GM21529 (cell line): ENCODE results near the gene MMS19.

Source experiments
- ATAC-seq: cut with Tn5 transposase; IDR thresholded peaks from one replicate; pipeline ENCODE4 v1.9.1; 2021; ENCODE audit not compliant: unreplicated experiment

Gene MMS19, protein sequence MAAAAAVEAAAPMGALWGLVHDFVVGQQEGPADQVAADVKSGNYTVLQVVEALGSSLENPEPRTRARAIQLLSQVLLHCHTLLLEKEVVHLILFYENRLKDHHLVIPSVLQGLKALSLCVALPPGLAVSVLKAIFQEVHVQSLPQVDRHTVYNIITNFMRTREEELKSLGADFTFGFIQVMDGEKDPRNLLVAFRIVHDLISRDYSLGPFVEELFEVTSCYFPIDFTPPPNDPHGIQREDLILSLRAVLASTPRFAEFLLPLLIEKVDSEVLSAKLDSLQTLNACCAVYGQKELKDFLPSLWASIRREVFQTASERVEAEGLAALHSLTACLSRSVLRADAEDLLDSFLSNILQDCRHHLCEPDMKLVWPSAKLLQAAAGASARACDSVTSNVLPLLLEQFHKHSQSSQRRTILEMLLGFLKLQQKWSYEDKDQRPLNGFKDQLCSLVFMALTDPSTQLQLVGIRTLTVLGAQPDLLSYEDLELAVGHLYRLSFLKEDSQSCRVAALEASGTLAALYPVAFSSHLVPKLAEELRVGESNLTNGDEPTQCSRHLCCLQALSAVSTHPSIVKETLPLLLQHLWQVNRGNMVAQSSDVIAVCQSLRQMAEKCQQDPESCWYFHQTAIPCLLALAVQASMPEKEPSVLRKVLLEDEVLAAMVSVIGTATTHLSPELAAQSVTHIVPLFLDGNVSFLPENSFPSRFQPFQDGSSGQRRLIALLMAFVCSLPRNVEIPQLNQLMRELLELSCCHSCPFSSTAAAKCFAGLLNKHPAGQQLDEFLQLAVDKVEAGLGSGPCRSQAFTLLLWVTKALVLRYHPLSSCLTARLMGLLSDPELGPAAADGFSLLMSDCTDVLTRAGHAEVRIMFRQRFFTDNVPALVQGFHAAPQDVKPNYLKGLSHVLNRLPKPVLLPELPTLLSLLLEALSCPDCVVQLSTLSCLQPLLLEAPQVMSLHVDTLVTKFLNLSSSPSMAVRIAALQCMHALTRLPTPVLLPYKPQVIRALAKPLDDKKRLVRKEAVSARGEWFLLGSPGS

DNA sequence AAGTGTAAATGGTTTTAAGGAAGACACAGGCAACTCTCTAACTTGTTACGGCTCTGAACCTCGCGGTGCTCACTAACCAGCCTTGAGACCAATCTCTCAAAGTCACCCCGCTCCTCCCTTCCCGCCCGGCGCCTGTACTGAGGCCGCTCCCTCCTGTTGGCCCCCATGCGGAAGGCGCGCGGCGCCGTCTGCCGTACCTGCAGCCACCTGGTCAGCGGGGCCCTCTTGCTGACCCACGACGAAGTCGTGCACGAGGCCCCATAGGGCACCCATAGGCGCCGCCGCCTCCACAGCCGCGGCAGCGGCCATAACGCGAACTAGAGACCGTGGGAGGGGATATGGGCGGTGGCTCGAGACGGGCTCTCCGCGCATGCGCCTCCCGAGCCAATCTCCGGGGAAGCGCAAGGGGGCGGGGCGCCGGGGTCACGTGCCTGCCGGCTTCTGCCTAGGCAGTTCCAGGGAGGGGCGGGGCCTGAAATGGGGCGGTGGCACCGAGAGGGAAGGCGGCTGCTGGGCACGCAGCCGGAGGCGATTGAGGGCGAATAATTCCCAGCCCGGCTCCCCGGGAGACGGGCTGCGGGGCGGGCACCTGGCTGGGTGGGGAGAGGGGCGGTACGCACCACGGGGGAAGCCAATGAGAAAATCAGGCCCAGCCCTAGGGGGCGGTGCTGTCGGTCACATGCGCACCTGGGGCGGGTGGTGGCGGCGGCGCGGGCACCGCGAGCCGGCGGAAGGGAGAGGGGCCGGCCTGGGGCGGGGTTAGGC is at the start of gene MMS19:
TSS of gene MMS19 (minus strand) at position 347 of the 765 bp plus-strand sequence. CDS start at position 309, 38 bp downstream.
- ATAC-seq, result peak; percentile 92

DNA sequence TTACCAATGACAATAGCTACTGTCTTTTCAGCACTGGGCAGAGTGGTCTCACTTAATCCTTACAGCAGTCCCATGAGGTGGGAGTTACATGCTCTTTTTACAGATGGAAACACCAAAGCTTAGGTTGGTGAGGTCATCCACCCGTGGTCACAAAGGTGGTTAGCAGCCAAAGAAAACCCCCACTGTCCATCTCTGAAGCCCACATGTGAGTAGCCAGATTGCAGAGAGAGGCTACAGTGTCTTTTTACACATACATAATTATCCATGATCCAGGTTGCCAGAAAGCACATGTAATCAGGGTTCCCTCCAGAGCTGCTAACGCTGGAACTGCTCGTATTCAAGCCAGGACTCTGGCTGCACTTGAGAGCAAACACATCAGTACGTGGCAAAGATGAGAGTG is 49.7 kb upstream of the MMS19 start:
- ATAC-seq, result no peak

DNA sequence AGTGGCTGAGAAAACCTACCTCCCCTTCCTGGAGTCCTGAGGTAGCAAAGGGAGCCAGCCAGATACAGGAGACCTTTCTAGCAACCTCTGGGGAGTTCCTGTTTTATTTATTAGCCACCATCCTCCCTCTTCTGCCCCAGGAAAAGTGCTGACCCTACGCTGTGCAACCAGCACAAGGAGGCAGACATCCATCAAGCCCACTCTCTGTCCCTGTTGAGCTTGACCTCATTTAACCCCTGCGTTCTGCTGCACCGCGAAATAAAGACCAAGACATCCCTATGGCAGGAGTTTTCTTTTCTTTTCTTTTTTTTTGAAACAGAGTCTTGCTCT is 49.0 kb upstream of the MMS19 start:
- no peak for ATAC-seq

DNA sequence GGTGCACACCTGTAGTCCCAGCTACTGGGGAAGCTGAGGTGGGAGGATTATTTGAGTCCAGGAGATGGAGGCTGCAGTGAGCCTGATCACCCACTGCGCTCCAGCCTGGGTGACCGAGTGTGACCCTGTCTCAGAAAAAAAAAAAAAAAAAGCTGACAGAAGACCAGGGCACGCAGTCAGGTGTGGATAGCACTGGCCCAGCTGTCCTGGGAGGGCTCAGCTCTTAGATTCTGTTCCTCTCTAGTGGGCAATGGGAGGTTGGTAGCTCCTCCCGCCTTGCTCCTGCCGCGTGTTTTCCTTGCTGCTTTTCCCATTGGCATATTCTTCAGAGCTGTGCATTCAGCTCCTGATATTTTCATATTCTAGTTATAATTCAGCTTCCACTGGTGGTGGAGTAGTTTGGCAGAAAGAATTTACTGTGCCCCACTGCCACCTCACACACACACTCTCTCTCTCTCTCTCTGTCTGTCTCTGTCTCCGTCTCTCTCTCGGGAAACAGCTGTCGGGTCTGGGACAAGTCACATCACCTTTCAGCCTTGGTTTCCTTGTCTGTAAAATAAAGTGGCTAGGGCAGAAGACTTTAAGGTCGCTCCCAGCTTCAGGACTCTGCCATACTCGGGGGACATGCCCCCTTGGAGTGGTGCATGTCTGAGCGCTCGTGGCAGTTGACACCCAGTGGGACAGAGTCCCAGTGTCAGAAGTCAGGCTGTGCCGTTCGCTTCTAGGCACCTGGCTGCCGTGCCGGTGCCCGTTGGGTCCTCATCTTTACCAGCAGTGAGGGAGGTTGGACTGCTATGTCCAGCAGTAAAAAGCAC is 48.4 kb upstream of the MMS19 start:
- no peak for ATAC-seq

DNA sequence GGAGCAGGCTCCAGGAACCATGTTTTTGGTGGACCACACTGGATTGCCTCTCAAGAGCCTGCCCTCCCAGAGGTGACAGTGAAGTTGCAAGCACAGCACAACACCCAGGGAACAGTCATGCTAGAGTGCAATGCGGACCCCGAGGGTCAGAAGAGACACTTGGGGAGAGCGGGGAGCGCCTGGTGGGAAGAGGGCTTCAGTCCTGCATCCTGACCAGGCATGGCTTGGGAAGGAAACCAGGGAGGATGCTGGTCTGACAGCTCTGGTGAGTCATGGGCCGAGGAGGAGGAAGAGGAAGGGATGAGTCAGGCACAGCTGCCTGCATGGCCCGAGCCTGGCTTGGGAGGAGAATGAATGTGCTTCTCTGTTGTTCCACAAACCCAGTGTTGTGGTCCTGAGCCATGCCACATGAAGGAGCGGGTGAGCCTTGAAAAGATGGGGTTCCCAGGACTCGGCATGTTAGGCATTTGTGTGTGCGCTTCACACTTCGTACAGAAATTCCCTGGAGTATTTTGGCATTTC is 44.9 kb upstream of the MMS19 start:
- ATAC-seq, result no peak

DNA sequence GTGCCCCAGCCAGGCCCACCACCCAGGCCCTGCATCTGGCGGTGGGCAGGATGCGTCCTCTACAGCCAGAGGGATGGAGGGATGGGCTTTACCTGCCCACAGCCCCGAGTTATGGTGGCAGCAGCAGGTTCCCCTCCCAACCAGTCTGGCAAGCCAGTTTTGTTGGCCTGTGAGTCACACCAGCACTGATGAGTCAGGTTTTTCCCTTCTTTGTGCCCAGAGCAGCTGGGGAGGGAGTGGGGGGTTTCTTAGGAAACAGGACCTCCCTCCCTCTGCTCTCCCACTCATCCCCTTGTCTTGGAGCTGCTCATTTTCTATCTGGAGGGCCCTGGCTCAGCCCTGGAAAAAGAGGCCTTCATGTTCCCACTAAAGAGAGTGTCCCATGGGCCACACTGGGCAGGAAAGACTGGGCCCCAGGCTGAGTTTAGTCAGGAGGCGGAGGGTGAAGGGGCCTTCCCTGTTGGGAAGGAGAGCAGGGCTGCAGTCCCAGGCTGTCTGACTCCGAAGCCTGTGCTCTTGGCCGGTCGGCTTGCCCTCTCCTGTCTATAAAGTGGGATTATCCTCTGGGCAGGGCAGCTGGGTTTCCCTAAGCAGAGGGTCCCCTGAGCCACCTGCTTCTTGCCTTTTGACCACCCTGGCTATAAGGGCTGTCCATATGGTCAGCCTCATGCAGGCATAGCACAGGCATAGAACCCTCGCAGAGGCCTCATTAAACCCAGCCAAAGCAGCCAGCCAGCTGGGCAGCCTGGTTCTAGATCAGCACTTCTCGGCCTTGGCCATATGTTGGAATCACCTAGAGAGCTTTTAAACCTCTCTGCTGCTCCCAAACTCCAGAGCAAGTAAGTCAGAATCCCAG is 44.2 kb upstream of the MMS19 start:
- no peak for ATAC-seq

DNA sequence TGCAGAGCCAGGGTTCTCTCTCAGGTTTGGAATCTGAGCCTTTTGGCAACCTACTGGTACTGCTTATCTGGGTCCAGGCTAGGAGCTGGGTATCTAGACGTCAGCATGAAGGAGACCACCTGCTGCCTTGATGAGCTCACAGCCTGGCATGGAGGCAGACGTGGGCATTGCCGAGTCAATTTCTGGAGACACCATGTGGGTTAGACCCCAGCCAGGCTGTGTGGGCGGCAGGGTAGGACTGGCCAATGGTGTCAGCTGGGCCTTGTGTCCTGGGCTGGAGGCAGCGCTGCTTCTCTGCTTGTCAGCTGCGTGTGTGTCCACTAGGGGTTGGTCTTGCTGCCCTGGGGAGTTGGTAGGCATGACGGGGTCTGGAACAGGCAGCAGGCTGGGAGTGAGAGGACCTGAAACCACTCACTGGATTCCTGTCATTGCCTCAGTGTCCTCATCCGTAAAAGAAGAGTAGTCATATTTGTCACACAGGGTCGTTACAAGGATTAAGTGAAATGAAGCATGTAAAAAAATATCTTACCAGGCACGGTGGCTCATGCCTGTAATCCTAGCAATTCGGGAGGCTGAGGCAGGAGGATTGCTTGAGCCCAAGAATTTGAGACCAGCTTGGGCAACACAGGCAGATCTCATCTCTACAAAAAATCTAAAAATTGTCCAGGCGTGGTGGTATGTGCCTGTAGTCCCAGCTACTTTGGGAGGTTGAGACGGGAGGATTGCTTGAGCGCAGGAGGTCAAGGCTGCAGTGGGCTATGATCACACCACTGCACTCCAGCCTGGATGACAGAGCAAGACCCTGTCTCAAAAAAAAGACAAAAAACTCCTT is 42.7 kb upstream of the MMS19 start:
- no peak for ATAC-seq

DNA sequence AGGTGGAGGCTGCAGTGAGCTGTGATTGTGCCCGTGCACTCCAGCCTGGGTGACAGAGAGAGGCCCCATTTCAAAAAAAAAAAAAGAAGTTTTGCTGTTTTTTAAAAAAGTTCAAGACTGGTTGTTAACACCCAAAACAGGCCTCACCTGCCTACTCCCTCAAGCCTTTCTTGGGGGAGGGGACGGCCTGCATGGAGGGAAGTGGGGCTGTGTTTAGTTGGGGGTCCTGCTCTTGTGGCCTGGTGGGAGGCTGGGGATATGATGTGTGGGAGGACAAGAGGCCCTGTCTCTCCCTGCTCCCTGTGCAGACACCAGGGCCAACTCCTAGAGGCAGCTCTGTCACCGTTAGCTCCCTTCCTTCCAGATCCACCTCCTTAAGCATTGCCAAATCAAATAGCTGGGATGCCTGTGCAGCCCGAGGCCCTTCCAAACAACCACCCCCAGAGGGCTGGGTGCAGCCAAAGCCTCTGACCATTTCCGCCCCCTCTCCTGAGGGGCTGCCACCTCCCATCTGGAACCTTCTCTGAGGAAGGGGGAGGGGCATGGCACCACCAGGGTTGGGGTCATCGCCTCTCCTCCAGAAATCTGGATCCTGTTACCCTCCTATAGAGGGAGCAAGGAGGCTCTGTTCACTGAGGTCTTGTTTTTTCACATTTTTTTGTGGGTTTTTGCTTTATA is 41.4 kb upstream of the MMS19 start:
- ATAC-seq, result no peak

DNA sequence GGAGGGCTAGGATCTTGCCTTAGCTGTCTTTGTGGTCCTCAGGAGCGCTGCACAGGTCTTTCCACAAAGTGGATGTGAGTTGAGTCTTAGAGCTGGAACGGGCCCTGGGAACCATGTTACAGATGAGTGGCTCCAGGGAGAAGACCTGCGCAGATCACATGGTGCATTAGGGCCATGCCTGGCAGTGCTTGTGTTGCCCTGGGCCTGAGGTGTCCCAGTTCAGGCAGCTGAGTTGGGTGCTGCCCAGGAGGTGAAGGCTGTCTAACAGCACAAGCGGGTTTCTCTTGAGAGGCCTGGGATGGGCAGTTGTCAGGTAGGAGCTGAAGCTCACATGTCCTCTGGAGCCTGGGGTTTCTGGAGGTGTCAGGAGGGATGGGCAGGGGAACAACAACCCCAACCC is 40.6 kb upstream of the MMS19 start:
- ATAC-seq, result no peak

DNA sequence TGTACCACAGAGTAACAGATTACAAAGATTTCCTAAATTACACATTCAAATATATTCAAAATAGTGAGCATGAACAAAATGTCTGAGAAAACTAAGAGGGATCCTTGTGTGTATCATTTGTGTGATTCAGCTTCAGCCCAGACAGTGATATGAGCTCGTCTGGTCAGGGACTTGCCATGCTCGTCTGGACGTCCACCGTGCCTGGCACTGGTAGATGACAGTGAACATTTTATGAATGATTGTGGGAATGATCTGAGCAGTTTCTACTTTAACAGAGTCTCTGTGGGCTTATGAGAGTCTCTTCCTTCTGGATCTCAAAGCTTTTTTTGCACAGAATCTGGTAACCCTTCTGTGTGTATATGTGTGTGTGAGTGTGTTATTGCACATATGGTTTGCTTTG is 40.2 kb upstream of the MMS19 start:
- ATAC-seq, result no peak

DNA sequence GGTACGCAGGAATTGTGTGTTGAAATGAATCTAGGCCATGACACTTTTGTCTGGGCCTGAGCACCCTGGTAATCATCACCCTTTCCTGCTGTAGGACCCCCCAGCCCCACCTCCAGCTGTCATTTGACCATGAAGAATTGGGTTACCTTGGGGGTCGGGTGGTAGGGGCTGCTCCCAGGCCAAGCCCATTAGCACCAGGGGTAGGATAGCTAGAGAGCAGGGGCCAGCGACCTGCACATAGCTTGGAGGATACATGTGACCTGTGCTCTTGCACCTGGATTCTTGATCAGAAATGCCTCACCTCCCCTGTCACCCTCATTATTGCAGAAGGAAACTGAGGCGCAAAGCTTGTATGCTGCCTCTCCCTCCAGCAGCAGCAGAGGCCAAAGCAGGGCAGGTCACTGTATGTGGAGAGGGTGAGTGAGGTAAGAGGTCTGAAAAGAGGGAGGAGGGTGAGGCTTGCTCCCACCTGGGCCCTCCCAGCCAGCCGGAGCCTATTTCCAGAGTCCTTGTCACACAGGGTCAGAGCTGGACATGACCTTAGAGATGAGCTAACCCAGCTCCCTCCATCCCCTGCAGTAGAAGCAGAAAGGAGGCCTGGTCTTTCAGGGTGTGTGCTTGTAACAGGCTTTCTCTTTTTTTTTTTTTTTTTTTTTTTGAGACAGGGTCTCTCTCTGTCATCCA is 39.1 kb upstream of the MMS19 start:
- no peak for ATAC-seq

DNA sequence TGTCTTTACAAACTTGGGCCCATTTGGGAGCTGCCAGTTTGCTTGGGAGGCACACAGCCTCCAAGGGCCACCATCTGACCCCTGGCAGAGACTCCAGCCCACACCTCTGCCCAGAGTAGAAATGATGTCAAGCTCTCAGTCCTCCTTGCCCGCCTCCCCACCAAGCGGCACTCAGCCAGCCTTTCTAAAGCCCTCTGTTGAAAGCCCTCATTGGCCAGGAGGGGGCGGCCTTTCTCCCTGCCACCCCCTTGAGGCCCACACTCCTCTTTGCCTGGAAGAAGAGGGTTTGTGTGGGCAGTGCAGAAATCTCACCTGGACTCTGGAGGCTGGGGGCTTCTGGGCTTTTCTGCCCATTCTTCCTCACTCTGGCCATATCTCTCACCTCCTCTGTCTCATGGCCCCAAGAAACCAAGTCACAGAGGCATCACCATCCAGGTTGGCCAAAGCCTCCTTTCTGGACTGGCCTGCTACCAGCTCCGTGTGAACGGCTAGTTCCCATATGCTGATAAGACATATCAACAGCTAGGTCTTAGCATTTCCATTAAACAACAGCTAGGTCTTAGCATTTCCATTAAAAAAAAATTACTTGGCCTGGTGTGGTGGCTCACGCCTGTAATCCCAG is 36.6 kb upstream of the MMS19 start:
- ATAC-seq, result no peak

DNA sequence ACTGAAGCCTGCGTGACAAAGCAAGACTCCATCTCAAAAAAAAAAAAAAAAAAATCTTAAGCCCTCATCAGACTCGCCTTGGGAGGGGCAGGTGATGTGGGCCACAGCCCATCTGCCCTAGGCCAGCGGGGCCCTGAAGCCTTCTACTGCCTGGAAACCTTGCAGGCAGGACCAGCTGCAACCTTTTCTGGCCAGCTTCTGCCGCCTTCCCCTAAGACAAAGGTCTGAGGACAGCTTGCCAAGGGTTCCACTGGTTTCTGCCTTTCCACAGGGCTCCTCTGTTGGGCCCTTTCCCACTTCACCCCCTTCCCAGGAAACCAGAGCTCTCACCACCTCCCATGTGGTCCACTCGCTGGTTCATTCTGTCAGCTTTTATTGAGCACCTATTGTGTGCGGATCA is 35.7 kb upstream of the MMS19 start:
- no peak for ATAC-seq

DNA sequence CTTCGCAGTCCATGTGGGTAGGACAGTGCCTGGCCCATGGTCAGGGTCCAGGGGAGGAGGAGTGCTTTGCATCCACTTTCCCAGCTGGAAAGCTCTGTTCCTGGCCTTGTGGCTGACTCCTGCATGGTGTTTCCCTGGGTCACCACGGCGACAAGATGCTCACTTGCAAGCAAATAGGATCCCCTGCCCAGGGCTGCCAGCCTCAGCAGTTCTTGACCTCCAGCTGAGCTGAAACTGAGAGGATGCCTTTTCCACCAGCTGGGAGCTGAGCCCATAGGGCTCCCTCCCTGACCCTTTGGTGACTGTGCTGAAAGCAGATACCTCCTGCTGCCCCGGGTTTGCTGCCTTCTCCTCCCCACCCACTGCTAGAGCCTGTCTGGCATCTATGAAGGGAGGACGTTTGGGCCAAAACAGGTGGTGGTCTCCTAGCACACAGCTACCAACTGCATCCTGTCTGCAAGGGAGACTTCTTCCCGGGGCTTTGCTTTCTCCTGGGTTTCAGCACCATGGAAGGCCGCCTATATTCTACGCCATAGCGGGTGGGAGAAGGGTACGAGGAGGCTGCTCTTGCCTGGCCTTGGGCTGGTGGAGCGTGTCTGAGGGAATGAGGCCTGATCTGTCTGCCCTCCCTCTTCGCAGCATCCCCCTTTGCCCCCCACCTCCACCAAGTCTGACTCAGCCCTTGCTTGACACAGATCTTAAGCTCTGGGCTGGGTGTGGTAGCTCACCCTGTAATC is 34.9 kb upstream of the MMS19 start:
- no peak for ATAC-seq

DNA sequence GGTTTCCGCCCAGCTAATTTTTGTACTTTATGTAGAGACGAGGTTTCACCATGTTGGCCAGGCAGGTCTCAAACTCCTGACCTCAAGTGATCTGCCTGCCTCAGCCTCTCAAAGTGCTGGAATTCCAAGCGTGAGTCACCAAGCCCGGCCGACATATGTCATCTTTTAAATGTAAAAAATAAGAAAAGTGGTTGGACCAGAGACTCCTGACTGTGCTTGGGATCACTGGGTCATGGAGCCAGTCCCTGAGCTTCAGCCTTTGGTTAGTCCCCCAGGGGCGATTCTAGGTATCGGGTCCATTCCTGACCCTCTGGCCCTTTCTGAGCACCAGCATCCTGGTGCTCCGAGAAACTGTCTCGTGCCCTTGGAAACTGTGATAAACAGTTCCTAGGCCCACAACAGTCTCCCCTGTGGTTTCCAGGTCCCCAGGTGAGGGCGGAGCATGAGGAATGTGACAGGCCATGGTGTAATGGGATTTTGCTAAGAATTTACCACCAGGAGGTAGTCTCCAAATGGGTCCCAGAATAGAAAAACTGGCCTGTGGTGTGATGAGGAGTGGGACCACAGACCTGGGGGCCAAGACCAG is 33.3 kb upstream of the MMS19 start:
- no peak for ATAC-seq
